Measurements from ENCODE around the gene TNRC6C. TPM values are rescaled to one million over a fixed set of nuclear protein-coding genes. Genes with fewer than 3 reads are reported as not detected.
"Not testable (repeated sequence)": the region's sequence is repeated elsewhere in the genome, so short reads cannot be mapped to it uniquely, and the experiment has no call there.

Gene TNRC6C
- total and polyA plus RNA-seq, 2 experiments from 2014 or later, result 10.1 to 16.6 TPM

- peaks cover 48% of the 10 kb centered on the region for H3K4me1 ChIP-seq (ENCODE audit: insufficient read depth)
- H3K36me3 Mint-ChIP-seq (ENCODE audit: low read depth); H3K36me3 ChIP-seq (ENCODE audit: insufficient read depth); H3K9me3 Mint-ChIP-seq; DNase-seq (ENCODE audit: low spot score); H3K27me3 ChIP-seq (ENCODE audit: insufficient read depth); H3K27ac Mint-ChIP-seq; ATAC-seq; H4K20me1 ChIP-seq (replicated peaks; ENCODE audit: insufficient read depth); H3K9me2 ChIP-seq (ENCODE audit: insufficient read depth); H3K79me2 ChIP-seq (replicated peaks; ENCODE audit: insufficient read depth); H3F3A ChIP-seq (replicated peaks; ENCODE audit: low read depth); H2AFZ ChIP-seq: not testable (repeated sequence)
- peak overlapping the region; percentile 65; the same call in 1 of the 2 replicates for H3K27ac ChIP-seq (ENCODE audit: low read depth)
- H3K4me1 Mint-ChIP-seq, result peaks cover 47% of the 10 kb centered on the region
- peaks cover 13% of the 10 kb centered on the region for H3K27me3 Mint-ChIP-seq (ENCODE audit: insufficient read depth, low read depth, poor library complexity)
- peak overlapping the region; percentile 25; the same call in 2 of the 3 replicates for H3K4me3 Mint-ChIP-seq
- H3K4me2 ChIP-seq, result peak overlapping the region; percentile 71
- H3K4me3 ChIP-seq, result peak overlapping the region; percentile 37
Measured at GRCh38 chr17:77935744-77936143, 22.8 kb upstream of the TNRC6C start.

DNA sequence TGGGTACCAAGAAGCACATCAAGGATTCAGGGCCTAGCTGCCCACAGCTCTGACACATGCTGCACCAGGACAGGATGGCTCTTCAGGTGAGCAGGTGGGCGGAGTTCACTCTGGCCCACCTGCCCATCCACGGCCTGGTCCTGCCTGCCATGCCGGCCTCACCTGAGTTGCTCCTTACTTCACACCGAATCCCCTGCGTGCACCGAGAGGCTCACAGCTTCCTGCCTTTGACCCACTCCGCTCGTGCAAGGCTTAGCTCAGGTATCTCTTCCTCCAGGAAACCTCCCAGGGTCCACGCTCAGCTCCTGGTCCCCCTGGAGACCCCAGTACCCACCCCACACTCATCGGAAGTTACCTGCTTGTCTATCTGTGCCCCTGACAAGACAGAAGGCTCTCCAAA lies 21.6 kb upstream of the TNRC6C start:
- Histone ChIP-seq H3F3A (replicated peaks; ENCODE audit: low read depth) (0 out of 2 replicates have a peak, but pooled peaks cover 2% of the 10 kb centered on the region), H3K4me3 (no peak overlapping the region), H3K27ac (ENCODE audit: low read depth) (no peak overlapping the region), H3K27me3 (ENCODE audit: insufficient read depth) (no peaks in the 10 kb centered on the region), H3K9me2 (ENCODE audit: insufficient read depth) (no peaks in the 10 kb centered on the region), H3K36me3 (ENCODE audit: insufficient read depth) (no peaks in the 10 kb centered on the region), H3K4me2 (no peak overlapping the region), H4K20me1 (replicated peaks; ENCODE audit: insufficient read depth) (no peaks in the 10 kb centered on the region), H3K4me1 (ENCODE audit: insufficient read depth) (peaks cover 36% of the 10 kb centered on the region), H3K79me2 (replicated peaks; ENCODE audit: insufficient read depth) (no peaks in the 10 kb centered on the region), H2AFZ (no peak overlapping the region; the same call in 1 of the 2 replicates)
- DNase-seq (ENCODE audit: low spot score), result no peak
- peaks cover 38% of the 10 kb centered on the region for H3K4me1 Mint-ChIP-seq
- peak; percentile 13; the same call in 1 of the 3 replicates for ATAC-seq
- 0 out of 2 replicates have a peak overlapping the region, but pooled peaks have one; percentile 46 for H3K27ac Mint-ChIP-seq
- no peaks in the 10 kb centered on the region for H3K9me3 Mint-ChIP-seq
- no peaks in the 10 kb centered on the region; the same call in 2 of the 3 replicates for H3K36me3 Mint-ChIP-seq (ENCODE audit: low read depth)
- H3K4me3 Mint-ChIP-seq, result no peak overlapping the region
- TF ChIP-seq JUNB (IDR thresholded peaks at IDR 0.05; ENCODE audit: unreplicated experiment) (no peak), CREB1 (CRISPR knock-in tag; IDR thresholded peaks at IDR 0.05; ENCODE audit: low read depth) (no peak), ZNF114 (CRISPR knock-in tag; IDR thresholded peaks at IDR 0.05) (no peak), ETS1 (IDR thresholded peaks at IDR 0.05) (no peak), EZH2 (IDR thresholded peaks at IDR 0.05; ENCODE audit: low read depth, unreplicated experiment) (no peak), NANOG (IDR thresholded peaks at IDR 0.05; ENCODE audit: borderline replicate concordance) (no peak), ZNF331 (CRISPR knock-in tag; IDR thresholded peaks at IDR 0.05; ENCODE audit: low read depth) (no peak)
- TF ChIP-seq, protein P1, sequence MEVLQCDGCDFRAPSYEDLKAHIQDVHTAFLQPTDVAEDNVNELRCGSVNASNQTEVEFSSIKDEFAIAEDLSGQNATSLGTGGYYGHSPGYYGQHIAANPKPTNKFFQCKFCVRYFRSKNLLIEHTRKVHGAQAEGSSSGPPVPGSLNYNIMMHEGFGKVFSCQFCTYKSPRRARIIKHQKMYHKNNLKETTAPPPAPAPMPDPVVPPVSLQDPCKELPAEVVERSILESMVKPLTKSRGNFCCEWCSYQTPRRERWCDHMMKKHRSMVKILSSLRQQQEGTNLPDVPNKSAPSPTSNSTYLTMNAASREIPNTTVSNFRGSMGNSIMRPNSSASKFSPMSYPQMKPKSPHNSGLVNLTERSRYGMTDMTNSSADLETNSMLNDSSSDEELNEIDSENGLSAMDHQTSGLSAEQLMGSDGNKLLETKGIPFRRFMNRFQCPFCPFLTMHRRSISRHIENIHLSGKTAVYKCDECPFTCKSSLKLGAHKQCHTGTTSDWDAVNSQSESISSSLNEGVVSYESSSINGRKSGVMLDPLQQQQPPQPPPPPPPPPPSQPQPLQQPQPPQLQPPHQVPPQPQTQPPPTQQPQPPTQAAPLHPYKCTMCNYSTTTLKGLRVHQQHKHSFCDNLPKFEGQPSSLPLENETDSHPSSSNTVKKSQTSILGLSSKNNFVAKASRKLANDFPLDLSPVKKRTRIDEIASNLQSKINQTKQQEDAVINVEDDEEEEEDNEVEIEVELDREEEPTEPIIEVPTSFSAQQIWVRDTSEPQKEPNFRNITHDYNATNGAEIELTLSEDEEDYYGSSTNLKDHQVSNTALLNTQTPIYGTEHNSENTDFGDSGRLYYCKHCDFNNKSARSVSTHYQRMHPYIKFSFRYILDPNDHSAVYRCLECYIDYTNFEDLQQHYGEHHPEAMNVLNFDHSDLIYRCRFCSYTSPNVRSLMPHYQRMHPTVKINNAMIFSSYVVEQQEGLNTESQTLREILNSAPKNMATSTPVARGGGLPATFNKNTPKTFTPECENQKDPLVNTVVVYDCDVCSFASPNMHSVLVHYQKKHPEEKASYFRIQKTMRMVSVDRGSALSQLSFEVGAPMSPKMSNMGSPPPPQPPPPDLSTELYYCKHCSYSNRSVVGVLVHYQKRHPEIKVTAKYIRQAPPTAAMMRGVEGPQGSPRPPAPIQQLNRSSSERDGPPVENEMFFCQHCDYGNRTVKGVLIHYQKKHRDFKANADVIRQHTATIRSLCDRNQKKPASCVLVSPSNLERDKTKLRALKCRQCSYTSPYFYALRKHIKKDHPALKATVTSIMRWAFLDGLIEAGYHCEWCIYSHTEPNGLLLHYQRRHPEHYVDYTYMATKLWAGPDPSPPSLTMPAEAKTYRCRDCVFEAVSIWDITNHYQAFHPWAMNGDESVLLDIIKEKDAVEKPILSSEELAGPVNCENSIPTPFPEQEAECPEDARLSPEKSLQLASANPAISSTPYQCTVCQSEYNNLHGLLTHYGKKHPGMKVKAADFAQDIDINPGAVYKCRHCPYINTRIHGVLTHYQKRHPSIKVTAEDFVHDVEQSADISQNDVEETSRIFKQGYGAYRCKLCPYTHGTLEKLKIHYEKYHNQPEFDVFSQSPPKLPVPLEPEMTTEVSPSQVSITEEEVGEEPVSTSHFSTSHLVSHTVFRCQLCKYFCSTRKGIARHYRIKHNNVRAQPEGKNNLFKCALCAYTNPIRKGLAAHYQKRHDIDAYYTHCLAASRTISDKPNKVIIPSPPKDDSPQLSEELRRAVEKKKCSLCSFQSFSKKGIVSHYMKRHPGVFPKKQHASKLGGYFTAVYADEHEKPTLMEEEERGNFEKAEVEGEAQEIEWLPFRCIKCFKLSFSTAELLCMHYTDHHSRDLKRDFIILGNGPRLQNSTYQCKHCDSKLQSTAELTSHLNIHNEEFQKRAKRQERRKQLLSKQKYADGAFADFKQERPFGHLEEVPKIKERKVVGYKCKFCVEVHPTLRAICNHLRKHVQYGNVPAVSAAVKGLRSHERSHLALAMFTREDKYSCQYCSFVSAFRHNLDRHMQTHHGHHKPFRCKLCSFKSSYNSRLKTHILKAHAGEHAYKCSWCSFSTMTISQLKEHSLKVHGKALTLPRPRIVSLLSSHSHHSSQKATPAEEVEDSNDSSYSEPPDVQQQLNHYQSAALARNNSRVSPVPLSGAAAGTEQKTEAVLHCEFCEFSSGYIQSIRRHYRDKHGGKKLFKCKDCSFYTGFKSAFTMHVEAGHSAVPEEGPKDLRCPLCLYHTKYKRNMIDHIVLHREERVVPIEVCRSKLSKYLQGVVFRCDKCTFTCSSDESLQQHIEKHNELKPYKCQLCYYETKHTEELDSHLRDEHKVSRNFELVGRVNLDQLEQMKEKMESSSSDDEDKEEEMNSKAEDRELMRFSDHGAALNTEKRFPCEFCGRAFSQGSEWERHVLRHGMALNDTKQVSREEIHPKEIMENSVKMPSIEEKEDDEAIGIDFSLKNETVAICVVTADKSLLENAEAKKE (CRISPR knock-in tag; IDR thresholded peaks at IDR 0.05), result no peak
- TF ChIP-seq, protein P2, sequence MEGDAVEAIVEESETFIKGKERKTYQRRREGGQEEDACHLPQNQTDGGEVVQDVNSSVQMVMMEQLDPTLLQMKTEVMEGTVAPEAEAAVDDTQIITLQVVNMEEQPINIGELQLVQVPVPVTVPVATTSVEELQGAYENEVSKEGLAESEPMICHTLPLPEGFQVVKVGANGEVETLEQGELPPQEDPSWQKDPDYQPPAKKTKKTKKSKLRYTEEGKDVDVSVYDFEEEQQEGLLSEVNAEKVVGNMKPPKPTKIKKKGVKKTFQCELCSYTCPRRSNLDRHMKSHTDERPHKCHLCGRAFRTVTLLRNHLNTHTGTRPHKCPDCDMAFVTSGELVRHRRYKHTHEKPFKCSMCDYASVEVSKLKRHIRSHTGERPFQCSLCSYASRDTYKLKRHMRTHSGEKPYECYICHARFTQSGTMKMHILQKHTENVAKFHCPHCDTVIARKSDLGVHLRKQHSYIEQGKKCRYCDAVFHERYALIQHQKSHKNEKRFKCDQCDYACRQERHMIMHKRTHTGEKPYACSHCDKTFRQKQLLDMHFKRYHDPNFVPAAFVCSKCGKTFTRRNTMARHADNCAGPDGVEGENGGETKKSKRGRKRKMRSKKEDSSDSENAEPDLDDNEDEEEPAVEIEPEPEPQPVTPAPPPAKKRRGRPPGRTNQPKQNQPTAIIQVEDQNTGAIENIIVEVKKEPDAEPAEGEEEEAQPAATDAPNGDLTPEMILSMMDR (conservative IDR thresholded peaks at IDR 0.05; ENCODE audit: low read depth in 2 of 2), result no peak
- peaks cover 6% of the 10 kb centered on the region for H3K27me3 Mint-ChIP-seq (ENCODE audit: insufficient read depth, low read depth, poor library complexity)

Measured in GM23338 (cell line).